CD4-positive, alpha-beta T cell (primary cell): ENCODE data around the gene EYA2. TPM values are rescaled to one million over a fixed set of nuclear protein-coding genes. Genes with fewer than 3 reads are reported as not detected.

Experiments used
- ATAC-seq: fragments of 200-7000 bp; cut with Tn5 transposase; one replicate; pipeline ENCODE4 v1.10.0; 2022; ENCODE audit warnings: mild to moderate bottlenecking; ENCODE audit not compliant: poor library complexity
- CTCF ChIA-PET: fragments of 350-600 bp; sonication (Branson Sonifier 250); formaldehyde crosslinking; loops from one replicate; lab custom pipeline; 2021; ENCODE audit warnings: antibody characterized with exemption, inconsistent platforms; lab: Charles Lee
- POLR2A ChIA-PET: fragments of 350-600 bp; sonication (Branson Sonifier 250); formaldehyde crosslinking; loops from one replicate; lab custom pipeline; 2021; ENCODE audit warnings: antibody characterized with exemption, inconsistent platforms; lab: Charles Lee
- DNase-seq, 14 experiments: peaks; one replicate each; pipeline ENCODE4 v3.0.0-alpha.2; 2013 to 2020; ENCODE audit warnings: mixed read lengths in 2 of 14
- H3K27ac ChIP-seq, 2 donors: one replicate each; pipeline versions ENCODE4 v1.5.1 to v1.7.0; 2013; ENCODE audit warnings: low read length in 2 of 2, low read depth in 1 of 2, mild to moderate bottlenecking in 1 of 2
- H3K27me3 ChIP-seq, 2 experiments: 1 replicate in 1 of 2; 2 replicates in 1 of 2; pipeline versions ENCODE4 v1.6.1 to v1.7.0; 2013; ENCODE audit warnings: low read length in 2 of 2, control low read depth in 1 of 2, mild to moderate bottlenecking in 1 of 2, moderate library complexity in 1 of 2; ENCODE audit not compliant: insufficient read depth in 2 of 2, control insufficient read depth in 1 of 2
- H3K36me3 ChIP-seq: one replicate; pipeline ENCODE4 v1.6.1; 2013; ENCODE audit warnings: low read length, control low read depth; ENCODE audit not compliant: insufficient read depth
- H3K4me1 ChIP-seq: one replicate; pipeline ENCODE4 v1.6.1; 2013; ENCODE audit warnings: low read length, control low read depth; ENCODE audit not compliant: insufficient read depth
- H3K4me3 ChIP-seq: one replicate; pipeline ENCODE4 v1.5.1; 2013; ENCODE audit warnings: mild to moderate bottlenecking, low read length, moderate library complexity
- H3K9me3 ChIP-seq, 2 experiments: 1 replicate in 1 of 2; 2 replicates in 1 of 2; pipeline versions ENCODE4 v1.6.1 to v1.7.0; 2013; ENCODE audit warnings: low read length in 2 of 2, mild to moderate bottlenecking in 2 of 2, control low read depth in 1 of 2, moderate library complexity in 1 of 2; ENCODE audit not compliant: control insufficient read depth in 1 of 2, insufficient read depth in 1 of 2
- H3K27ac Mint-ChIP-seq: one replicate; pipeline ENCODE4 v1.8.0; 2020; ENCODE audit warnings: mixed read lengths
- H3K27me3 Mint-ChIP-seq: one replicate; pipeline ENCODE4 v1.8.0; 2021; ENCODE audit warnings: mixed read lengths
- H3K36me3 Mint-ChIP-seq: one replicate; pipeline ENCODE4 v1.8.0; 2021; ENCODE audit warnings: low read depth, mixed read lengths
- H3K4me1 Mint-ChIP-seq: one replicate; pipeline ENCODE4 v1.8.0; 2021; ENCODE audit warnings: low read depth, mixed read lengths
- H3K4me3 Mint-ChIP-seq: one replicate; pipeline ENCODE4 v1.8.0; 2020; ENCODE audit warnings: mild to moderate bottlenecking, mixed read lengths
- H3K9me3 Mint-ChIP-seq: one replicate; pipeline ENCODE4 v1.8.0; 2020; ENCODE audit warnings: mixed read lengths
- intact Hi-C, 2 experiments: fragments of 100-400 bp; cut with DNase I in 1 of 2; cut with micrococcal nuclease in 1 of 2; formaldehyde crosslinking; loops; one replicate each; pipeline versions ENCODE4 v1.15.1 to v1.9.0; 2023 to 2025; cut with DNase I, micrococcal nuclease
- total RNA-seq, 174 experiments: library from RNA in 2 of 174; stranded (reverse) in 2 of 174; gene quantifications; one replicate each; pipeline ENCODE4 v1.2.3 and lab custom pipeline; 2021 to 2026
- TF ChIP-seq, protein P1 (sequence below): fragments of 200-600 bp; IDR thresholded peaks from one replicate; pipeline ENCODE4 v1.8.0; 2022; ENCODE audit warnings: antibody characterized with exemption, mild to moderate bottlenecking

Gene EYA2
- total RNA-seq, 2 experiments from 2014 or later = not detected

DNA sequence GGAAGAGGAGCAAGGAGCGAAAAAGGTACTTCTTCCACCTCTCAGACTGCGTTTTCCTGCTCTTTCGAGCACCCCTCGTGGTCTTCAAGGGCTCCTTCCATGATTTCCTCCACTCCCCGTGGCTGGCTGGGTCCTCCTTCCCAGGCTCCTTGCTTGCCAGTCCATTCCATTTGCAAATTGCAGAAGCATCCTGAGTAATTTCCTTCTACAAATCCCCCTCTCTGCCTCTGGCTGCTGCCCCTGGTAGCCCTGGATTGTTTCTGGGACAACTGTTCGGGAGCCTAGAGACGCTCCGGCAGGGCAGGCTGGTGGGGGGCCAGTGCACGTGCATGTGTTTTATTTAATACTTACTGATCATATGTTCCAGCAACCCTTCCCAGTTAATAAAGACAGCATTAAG lies 288.7 kb downstream of the EYA2 start:
- POLR2A ChIA-PET = no interaction called here

DNA sequence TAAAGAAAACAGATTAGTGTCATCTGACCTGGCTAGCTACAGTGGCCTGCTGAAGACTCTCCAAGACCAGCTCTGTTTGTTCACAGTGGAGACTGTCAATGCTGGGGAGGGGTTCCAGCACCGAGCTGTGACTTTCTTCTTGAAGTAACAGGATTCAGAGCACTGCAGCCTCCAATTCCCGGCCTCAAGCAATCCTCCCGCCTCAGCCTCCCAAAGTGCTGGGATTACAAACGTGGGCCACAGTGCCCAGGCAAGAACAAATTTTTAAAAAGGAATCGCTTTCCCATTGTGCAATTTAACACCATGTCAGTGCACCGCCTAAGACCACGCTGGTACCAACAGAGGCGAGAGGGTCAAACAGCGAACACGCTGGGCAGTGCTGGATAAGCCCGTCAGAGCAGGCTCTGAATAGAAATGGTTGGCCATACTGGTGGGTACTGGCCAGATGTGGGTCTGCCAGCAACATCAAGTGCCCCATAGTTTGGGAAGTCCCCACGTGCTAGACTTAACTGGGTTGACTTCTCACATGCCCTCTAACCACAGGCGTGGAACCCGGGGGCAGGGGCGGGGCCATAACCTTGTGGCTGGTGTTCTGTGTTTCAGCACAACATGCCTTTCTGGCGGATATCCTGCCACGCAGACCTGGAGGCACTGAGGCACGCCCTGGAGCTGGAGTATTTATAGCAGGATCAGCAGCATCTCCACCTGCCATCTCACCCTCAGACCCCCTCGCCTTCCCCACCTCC lies 293.0 kb downstream of the EYA2 start:
- Mint-ChIP-seq H3K36me3 (no peaks in the 10 kb centered on the region), H3K27ac (no peak overlapping the region), H3K9me3 (no peaks in the 10 kb centered on the region), H3K4me3 (no peak overlapping the region), H3K4me1 (peaks cover 7% of the 10 kb centered on the region), H3K27me3 (peaks cover 19% of the 10 kb centered on the region)
- Histone ChIP-seq H3K27me3 (peaks cover 0 to 9% of the 10 kb centered on the region in 2 experiments), H3K27ac (no peak overlapping the region), H3K4me3 (no peak overlapping the region), H3K36me3 (no peaks in the 10 kb centered on the region), H3K4me1 (peaks cover 9% of the 10 kb centered on the region), H3K9me3 (no peaks in the 10 kb centered on the region)
- intact Hi-C loops = no loop called here
- ChIA-PET CTCF (no interaction called here), POLR2A (no interaction called here)
- DNase-seq (peak in 7 of 14 experiments; percentile 8 to 42 (median 9)), ATAC-seq (peak; percentile 48)
- TF ChIP-seq, protein P1, sequence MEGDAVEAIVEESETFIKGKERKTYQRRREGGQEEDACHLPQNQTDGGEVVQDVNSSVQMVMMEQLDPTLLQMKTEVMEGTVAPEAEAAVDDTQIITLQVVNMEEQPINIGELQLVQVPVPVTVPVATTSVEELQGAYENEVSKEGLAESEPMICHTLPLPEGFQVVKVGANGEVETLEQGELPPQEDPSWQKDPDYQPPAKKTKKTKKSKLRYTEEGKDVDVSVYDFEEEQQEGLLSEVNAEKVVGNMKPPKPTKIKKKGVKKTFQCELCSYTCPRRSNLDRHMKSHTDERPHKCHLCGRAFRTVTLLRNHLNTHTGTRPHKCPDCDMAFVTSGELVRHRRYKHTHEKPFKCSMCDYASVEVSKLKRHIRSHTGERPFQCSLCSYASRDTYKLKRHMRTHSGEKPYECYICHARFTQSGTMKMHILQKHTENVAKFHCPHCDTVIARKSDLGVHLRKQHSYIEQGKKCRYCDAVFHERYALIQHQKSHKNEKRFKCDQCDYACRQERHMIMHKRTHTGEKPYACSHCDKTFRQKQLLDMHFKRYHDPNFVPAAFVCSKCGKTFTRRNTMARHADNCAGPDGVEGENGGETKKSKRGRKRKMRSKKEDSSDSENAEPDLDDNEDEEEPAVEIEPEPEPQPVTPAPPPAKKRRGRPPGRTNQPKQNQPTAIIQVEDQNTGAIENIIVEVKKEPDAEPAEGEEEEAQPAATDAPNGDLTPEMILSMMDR = no peak

More for the DNA sequence above, 288.7 kb downstream of the EYA2 start:
- Histone ChIP-seq H3K4me1 (peaks cover 7% of the 10 kb centered on the region), H3K27me3 (no peaks in the 10 kb centered on the region), H3K4me3 (no peak overlapping the region), H3K36me3 (no peaks in the 10 kb centered on the region), H3K27ac (no peak overlapping the region), H3K9me3 (no peaks in the 10 kb centered on the region)
- no peak overlapping the region for H3K4me3 Mint-ChIP-seq
- peaks cover 9% of the 10 kb centered on the region for H3K27me3 Mint-ChIP-seq
- DNase-seq (no peak), ATAC-seq (no peak)
- peaks cover 3% of the 10 kb centered on the region for H3K4me1 Mint-ChIP-seq
- CTCF ChIA-PET = no interaction called here
- no peaks in the 10 kb centered on the region for H3K36me3 Mint-ChIP-seq
- H3K9me3 Mint-ChIP-seq = no peaks in the 10 kb centered on the region
- no peak overlapping the region for H3K27ac Mint-ChIP-seq
- TF ChIP-seq, protein P1 = no peak
- intact Hi-C loops = no loop called here

DNA sequence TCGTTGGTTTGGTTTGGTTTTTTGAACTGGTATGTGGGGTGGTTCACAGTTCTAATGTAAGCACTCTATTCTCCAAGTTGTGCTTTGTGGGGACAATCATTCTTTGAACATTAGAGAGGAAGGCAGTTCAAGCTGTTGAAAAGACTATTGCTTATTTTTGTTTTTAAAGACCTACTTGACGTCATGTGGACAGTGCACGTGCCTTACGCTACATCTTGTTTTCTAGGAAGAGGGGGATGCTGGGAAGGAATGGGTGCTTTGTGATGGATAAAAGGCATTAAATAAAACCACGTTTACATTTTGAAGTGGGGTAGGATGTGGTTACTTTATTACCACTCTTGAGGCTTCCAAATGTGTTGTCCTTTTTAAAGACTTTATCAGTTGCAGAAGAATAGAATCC lies 293.9 kb downstream of the EYA2 start:
- intact Hi-C loops = no loop called here
- ChIA-PET POLR2A (no interaction called here), CTCF (no interaction called here)
- Histone ChIP-seq H3K4me1 (peaks cover 9% of the 10 kb centered on the region), H3K27me3 (peaks cover 0 to 9% of the 10 kb centered on the region in 2 experiments), H3K27ac (no peak overlapping the region), H3K4me3 (no peak overlapping the region), H3K36me3 (no peaks in the 10 kb centered on the region), H3K9me3 (no peaks in the 10 kb centered on the region)
- DNase-seq (peak in 2 of 14 experiments; percentile 18 to 24), ATAC-seq (peak; percentile 57)
- TF ChIP-seq, protein P1 = no peak
- H3K4me1 Mint-ChIP-seq = peaks cover 7% of the 10 kb centered on the region
- H3K27ac Mint-ChIP-seq = no peak overlapping the region
- H3K27me3 Mint-ChIP-seq = peaks cover 19% of the 10 kb centered on the region
- H3K9me3 Mint-ChIP-seq = no peaks in the 10 kb centered on the region
- H3K4me3 Mint-ChIP-seq = no peak overlapping the region
- H3K36me3 Mint-ChIP-seq = no peaks in the 10 kb centered on the region
